ENCODE data around the gene CEP112. TPM values are rescaled to one million over a fixed set of nuclear protein-coding genes. Genes with fewer than 3 reads are reported as not detected.

Gene CEP112
- total RNA-seq, 1 experiment from 2014 or later: 5.4 TPM

DNA sequence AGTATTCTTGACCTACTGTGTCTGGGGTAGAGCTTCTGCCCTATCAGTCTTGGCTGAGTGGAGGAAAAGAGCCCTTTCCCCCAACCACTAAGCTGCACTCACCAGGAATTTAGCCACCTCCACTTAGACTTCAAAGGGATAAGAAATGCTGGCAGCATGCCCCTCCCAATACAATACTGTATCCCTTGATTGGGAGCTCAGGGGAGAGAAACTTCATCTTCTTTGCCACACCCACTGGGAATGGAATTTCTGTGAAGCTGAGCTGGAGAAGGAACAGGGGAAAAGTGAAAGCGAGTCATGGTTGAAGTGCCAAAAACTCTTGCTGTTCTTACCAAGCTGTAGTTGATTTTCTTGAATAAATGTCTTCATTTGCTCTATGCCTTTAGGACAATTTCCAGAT lies 68.8 kb downstream of the CEP112 start:
- Mint-ChIP-seq H3K4me3 (ENCODE audit: low read depth, unreplicated experiment) (no peak overlapping the region), H3K27ac (ENCODE audit: unreplicated experiment) (no peak overlapping the region), H3K9me3 (ENCODE audit: low read depth, unreplicated experiment) (no peaks in the 10 kb centered on the region), H3K36me3 (ENCODE audit: insufficient read depth, unreplicated experiment) (no peaks in the 10 kb centered on the region), H3K4me1 (ENCODE audit: low read depth, unreplicated experiment) (no peaks in the 10 kb centered on the region), H3K27me3 (ENCODE audit: unreplicated experiment) (no peaks in the 10 kb centered on the region)
- CTCF ChIA-PET: interaction anchor here (0.6 kb wide), 1 partner anchor 9 kb away, joined by 7 read pairs; no protein-coding TSS in a partner anchor
- TF ChIP-seq, protein P1, sequence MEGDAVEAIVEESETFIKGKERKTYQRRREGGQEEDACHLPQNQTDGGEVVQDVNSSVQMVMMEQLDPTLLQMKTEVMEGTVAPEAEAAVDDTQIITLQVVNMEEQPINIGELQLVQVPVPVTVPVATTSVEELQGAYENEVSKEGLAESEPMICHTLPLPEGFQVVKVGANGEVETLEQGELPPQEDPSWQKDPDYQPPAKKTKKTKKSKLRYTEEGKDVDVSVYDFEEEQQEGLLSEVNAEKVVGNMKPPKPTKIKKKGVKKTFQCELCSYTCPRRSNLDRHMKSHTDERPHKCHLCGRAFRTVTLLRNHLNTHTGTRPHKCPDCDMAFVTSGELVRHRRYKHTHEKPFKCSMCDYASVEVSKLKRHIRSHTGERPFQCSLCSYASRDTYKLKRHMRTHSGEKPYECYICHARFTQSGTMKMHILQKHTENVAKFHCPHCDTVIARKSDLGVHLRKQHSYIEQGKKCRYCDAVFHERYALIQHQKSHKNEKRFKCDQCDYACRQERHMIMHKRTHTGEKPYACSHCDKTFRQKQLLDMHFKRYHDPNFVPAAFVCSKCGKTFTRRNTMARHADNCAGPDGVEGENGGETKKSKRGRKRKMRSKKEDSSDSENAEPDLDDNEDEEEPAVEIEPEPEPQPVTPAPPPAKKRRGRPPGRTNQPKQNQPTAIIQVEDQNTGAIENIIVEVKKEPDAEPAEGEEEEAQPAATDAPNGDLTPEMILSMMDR (IDR thresholded peaks at IDR 0.05; ENCODE audit: unreplicated experiment): no peak
- intact Hi-C loops (cut with micrococcal nuclease; ENCODE audit: unreplicated experiment): no loop called here
- no peak for DNase-seq
- BruUV-seq (replicated peaks): no TSS peak

DNA sequence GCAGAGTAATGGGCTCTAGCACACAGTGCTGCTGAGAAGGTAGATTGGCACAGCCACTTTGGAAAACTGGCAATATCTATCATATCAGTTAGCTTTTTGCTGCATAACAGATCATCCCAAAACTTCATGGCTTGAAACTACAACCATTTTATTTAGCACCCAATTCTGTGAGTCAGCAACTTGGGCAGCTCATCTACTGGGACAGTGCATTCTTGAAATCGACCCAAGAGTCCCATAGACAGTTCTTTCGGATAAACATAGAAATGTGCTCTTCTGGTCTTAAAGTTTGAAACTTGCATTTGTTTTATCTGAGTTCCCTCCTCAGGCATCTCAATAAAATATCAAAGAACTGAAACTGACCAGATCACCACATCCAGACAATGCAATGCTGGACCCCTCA lies 76.7 kb downstream of the CEP112 start:
- Mint-ChIP-seq H3K36me3 (ENCODE audit: insufficient read depth, unreplicated experiment) (no peaks in the 10 kb centered on the region), H3K4me3 (ENCODE audit: low read depth, unreplicated experiment) (no peak overlapping the region), H3K4me1 (ENCODE audit: low read depth, unreplicated experiment) (no peaks in the 10 kb centered on the region), H3K9me3 (ENCODE audit: low read depth, unreplicated experiment) (peaks cover 3% of the 10 kb centered on the region), H3K27me3 (ENCODE audit: unreplicated experiment) (no peaks in the 10 kb centered on the region), H3K27ac (ENCODE audit: unreplicated experiment) (no peak overlapping the region)
- no peak for DNase-seq
- intact Hi-C loops (cut with micrococcal nuclease; ENCODE audit: unreplicated experiment): no loop called here
- CTCF ChIA-PET: no interaction called here
- BruUV-seq (replicated peaks): no TSS peak
- TF ChIP-seq, protein P1 (IDR thresholded peaks at IDR 0.05; ENCODE audit: unreplicated experiment): no peak

DNA sequence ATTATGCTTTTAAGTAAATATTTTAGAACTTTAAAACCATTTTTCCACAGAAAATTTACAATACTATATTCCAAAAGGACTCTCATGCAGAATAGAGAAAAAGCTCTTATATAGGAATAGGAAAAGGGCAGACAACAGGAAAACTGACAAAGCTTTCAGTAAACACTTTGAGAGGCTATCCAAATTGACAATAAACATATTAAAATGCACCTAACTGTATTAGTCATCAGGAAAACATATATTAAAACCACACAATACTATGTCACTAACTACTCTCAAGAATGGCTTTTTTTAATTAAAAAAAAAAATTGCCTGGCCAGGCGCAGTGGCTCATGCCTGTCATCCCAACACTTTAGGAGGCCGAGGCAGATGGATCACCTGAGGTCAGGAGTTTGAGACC lies 77.3 kb downstream of the CEP112 start:
- H3K4me3 Mint-ChIP-seq (ENCODE audit: low read depth, unreplicated experiment): no peak overlapping the region
- no peaks in the 10 kb centered on the region for H3K36me3 Mint-ChIP-seq (ENCODE audit: insufficient read depth, unreplicated experiment)
- no peaks in the 10 kb centered on the region for H3K4me1 Mint-ChIP-seq (ENCODE audit: low read depth, unreplicated experiment)
- no peak overlapping the region for H3K27ac Mint-ChIP-seq (ENCODE audit: unreplicated experiment)
- no TSS peak for BruUV-seq (replicated peaks)
- DNase-seq: no peak
- intact Hi-C loops (cut with micrococcal nuclease; ENCODE audit: unreplicated experiment): no loop called here
- TF ChIP-seq, protein P1 (IDR thresholded peaks at IDR 0.05; ENCODE audit: unreplicated experiment): no peak
- CTCF ChIA-PET: no interaction called here
- H3K9me3 Mint-ChIP-seq (ENCODE audit: low read depth, unreplicated experiment): peaks cover 3% of the 10 kb centered on the region
- H3K27me3 Mint-ChIP-seq (ENCODE audit: unreplicated experiment): no peaks in the 10 kb centered on the region

DNA sequence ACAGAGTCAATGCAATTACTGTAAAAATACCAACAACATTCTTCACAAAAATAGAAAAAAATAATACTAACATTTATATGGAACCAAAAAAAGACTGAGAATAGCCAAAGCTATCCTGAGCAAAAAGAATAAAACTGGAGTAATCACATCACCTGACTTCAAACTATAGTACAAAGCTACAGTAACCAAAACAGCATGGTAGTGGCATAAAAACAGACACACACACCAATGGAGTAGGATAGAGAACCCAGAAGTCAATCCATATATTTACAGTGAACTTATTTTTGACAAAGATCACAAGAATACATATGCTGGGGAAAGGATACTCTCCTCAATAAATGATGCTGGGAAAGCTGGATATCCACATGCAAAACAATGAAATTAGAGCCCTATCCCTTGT lies 84.2 kb downstream of the CEP112 start:
- Mint-ChIP-seq H3K9me3 (ENCODE audit: low read depth, unreplicated experiment) (peaks cover 2% of the 10 kb centered on the region), H3K36me3 (ENCODE audit: insufficient read depth, unreplicated experiment) (no peaks in the 10 kb centered on the region), H3K4me3 (ENCODE audit: low read depth, unreplicated experiment) (no peak overlapping the region), H3K27me3 (ENCODE audit: unreplicated experiment) (no peaks in the 10 kb centered on the region), H3K4me1 (ENCODE audit: low read depth, unreplicated experiment) (no peaks in the 10 kb centered on the region), H3K27ac (ENCODE audit: unreplicated experiment) (no peak overlapping the region)
- CTCF ChIA-PET: no interaction called here
- intact Hi-C loops (cut with micrococcal nuclease; ENCODE audit: unreplicated experiment): no loop called here
- DNase-seq: no peak
- TF ChIP-seq, protein P1 (IDR thresholded peaks at IDR 0.05; ENCODE audit: unreplicated experiment): no peak
- BruUV-seq (replicated peaks): no TSS peak

All from Calu3 (cell line).